ENCODE measurements around the gene KDM2B. TPM values are rescaled to one million over a fixed set of nuclear protein-coding genes. Genes with fewer than 3 reads are reported as not detected.
A peak's percentile ranks its signal among the peaks of the same experiment; 100 is the strongest.

Gene KDM2B
- total RNA-seq, 1 donor from 2014 or later: 61.1 TPM

DNA sequence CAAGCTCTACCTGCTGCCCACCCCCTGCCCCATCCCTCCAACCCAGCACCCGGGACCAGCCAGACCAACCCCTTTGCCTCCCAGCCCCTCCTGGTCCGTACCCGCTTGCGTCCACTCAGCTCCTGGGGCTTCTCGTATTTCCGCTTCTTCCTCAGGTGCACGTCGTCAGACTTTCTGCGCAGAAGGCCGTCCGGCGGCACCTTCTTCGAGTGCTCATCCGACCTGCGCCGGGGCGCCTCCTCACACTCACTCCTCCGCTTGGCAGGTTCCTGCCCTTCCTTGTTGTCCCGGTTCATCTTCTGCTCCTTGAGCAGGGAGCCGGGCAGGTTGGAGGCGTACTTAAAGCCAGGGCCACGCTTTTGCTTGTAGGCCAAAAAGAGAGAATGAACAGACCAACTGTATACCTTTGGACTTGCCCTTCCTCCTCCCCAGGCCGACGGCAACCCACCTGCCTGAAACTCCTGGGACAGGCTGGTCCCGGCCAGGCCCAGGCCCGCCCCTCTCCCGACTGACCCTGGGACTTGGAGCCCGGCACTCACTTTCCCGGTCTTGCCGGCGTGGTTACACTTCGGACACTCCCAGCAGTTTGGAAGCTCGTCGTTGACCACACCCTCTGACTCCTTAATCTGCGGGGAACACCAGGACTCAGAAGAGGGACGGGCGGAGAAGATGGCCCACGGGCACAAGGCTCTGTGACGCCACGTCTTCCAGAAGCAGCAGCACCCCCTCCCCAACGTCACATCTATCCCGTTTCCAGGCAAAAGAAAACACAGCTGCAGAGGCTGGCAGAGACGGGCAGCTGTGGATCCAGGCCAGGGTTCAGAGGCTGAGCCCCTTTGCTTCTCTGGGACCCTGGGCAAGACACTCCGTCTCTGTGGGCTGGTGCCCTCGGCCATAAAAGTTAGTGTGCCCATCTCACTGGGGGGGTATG is 136.6 kb downstream of the KDM2B start:
- DNase-seq (ENCODE audit: low spot score in 2 of 2, unreplicated experiment in 2 of 2): no peak
- no peak overlapping the region for H3K27ac Mint-ChIP-seq
- TF ChIP-seq, protein P1, sequence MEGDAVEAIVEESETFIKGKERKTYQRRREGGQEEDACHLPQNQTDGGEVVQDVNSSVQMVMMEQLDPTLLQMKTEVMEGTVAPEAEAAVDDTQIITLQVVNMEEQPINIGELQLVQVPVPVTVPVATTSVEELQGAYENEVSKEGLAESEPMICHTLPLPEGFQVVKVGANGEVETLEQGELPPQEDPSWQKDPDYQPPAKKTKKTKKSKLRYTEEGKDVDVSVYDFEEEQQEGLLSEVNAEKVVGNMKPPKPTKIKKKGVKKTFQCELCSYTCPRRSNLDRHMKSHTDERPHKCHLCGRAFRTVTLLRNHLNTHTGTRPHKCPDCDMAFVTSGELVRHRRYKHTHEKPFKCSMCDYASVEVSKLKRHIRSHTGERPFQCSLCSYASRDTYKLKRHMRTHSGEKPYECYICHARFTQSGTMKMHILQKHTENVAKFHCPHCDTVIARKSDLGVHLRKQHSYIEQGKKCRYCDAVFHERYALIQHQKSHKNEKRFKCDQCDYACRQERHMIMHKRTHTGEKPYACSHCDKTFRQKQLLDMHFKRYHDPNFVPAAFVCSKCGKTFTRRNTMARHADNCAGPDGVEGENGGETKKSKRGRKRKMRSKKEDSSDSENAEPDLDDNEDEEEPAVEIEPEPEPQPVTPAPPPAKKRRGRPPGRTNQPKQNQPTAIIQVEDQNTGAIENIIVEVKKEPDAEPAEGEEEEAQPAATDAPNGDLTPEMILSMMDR (IDR thresholded peaks at IDR 0.05; ENCODE audit: unreplicated experiment): no peak
- no peaks in the 10 kb centered on the region for H3K9me3 Mint-ChIP-seq
- H3K27me3 Mint-ChIP-seq (ENCODE audit: low read depth): no peaks in the 10 kb centered on the region
- no peak overlapping the region for H3K4me3 Mint-ChIP-seq
- peaks cover 2% of the 10 kb centered on the region for H3K4me1 Mint-ChIP-seq
- H3K36me3 Mint-ChIP-seq: peaks cover 19% of the 10 kb centered on the region

DNA sequence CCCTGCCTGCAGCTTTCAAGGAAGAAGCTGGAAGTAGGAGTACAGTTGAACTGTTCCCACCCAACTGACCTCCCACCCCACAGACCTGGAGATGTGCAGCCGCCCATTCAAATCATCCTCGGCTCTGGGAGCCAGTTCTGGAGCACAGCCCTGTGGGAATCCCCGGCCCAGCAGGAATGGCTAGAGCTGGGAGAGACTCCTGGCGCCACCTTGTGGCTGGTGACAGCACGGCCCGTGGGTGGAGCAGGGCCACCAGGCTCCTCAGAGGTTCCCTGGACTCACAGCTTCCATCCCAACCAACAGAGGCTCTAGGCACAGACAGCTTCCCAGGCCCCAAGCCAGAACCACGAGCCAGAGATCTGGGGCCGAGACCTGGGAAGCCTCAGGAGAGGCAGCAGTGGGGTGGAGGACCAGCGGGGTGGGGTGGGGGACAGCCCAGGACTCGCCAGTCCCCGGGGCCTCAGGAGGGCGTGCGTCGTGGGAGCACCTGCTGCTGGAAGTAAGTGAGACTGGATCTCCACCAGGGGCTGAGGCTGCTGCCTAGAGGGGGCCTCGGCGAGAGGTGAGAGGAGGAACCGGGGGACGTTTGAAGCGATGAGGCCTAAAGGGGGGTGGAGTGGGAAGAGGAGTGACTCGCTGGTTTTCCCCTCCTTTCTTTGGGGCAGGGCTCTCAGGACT is 137.5 kb downstream of the KDM2B start:
- Mint-ChIP-seq H3K27ac (peak overlapping the region; percentile 80), H3K4me1 (peaks cover 2% of the 10 kb centered on the region), H3K4me3 (no peak overlapping the region), H3K36me3 (peaks cover 22% of the 10 kb centered on the region), H3K27me3 (ENCODE audit: low read depth) (no peaks in the 10 kb centered on the region), H3K9me3 (no peaks in the 10 kb centered on the region)
- peak; percentile 73 to 90 for DNase-seq (ENCODE audit: low spot score in 2 of 2, unreplicated experiment in 2 of 2)
- TF ChIP-seq, protein P1 (IDR thresholded peaks at IDR 0.05; ENCODE audit: unreplicated experiment): peak; percentile 80

DNA sequence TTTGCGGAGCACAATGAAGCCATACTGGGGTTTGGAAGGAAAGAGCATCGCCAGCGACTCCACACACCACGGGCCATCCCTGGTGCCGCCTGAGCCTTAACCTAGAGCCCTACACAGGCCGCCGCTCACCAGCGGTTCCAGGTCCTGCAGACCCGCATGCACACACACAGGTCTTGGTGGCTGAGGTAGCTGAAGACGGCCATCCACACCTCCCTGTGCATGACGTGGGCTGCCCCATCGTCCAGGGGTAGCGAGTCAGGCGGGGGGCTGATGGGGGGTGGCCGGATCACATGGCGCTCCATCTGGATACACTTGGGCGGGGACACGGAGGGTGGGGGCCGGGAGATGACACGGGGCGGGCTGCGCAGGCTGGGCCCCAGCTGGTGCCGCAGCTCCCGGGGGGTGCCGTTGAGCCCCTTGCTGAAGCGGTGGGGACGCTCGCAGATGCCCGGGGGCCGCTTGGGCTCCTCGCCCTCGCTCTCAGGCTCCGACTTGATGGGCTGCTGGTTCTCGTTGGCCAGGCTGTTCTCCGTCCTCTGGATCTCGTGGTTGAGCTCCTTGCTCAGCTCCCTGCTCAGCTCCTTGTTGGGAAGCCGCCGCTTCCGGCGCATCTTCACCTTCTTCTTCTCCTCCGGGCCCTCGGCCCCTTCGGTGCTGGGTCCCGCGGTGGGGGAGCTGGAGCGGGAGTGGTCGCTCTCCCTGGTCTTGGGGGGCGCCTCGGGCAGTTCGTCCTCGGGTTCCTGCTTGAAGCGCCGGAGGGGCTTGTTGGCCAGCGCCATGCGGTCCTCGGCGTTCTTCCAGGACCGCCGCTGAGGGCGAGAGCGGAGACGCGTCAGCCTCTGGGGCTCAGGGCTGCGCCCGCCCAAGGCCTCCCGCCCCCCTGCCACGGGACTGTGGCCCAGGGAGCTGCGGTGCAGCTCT is 138.5 kb downstream of the KDM2B start:
- Mint-ChIP-seq H3K4me3 (no peak overlapping the region), H3K36me3 (peaks cover 32% of the 10 kb centered on the region), H3K4me1 (peaks cover 2% of the 10 kb centered on the region), H3K27me3 (ENCODE audit: low read depth) (no peaks in the 10 kb centered on the region), H3K9me3 (peaks cover 4% of the 10 kb centered on the region), H3K27ac (no peak overlapping the region)
- no peak for DNase-seq (ENCODE audit: low spot score in 2 of 2, unreplicated experiment in 2 of 2)
- TF ChIP-seq, protein P1 (IDR thresholded peaks at IDR 0.05; ENCODE audit: unreplicated experiment): no peak

DNA sequence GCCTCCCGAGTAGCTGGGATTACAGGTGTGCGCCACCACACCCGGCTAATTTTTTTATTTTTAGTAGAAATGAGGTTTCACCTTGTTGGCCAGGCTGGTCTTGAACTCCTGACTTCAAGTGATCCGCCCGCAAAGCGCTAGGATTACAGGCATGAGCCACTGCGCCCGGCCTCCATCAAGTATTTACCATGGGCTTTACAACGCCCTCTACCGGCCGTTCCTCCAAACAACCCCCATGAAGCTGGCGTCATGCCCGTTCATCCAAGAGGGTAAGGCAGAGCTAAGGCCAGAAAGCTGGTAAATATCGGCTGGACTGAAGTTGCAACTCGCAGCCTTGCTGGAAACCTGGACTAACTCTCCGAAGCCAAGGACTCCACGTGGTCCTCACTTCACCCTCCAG is 139.3 kb downstream of the KDM2B start:
- Mint-ChIP-seq H3K27me3 (ENCODE audit: low read depth) (no peaks in the 10 kb centered on the region), H3K27ac (no peak overlapping the region)

DNA sequence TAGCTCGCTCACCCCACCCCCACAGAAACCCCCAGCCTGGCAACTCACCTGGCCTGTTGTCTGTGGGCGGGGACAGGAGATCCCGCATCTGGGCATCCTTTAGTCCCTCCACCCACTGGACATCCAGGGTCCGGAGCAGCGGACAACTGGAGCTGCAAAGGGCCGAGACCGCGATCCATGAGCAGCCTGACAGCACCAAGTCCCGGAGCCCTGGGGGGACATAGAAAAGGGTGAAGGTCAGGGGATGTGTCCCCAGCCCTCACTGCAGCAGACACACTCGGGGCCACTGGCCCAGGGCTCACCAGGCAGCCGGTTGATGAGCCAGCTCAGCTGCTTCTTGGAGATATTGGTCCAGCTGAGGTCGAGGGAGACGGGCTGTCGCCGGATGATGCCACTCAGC is 140.1 kb downstream of the KDM2B start:
- Mint-ChIP-seq H3K36me3 (peaks cover 44% of the 10 kb centered on the region), H3K4me1 (peaks cover 2% of the 10 kb centered on the region), H3K9me3 (peaks cover 15% of the 10 kb centered on the region), H3K27ac (no peak overlapping the region), H3K27me3 (ENCODE audit: low read depth) (no peaks in the 10 kb centered on the region), H3K4me3 (no peak overlapping the region)
- no peak for DNase-seq (ENCODE audit: low spot score in 2 of 2, unreplicated experiment in 2 of 2)
- TF ChIP-seq, protein P1 (IDR thresholded peaks at IDR 0.05; ENCODE audit: unreplicated experiment): no peak

More for the DNA sequence above, 139.3 kb downstream of the KDM2B start:
- Mint-ChIP-seq H3K4me3 (no peak overlapping the region), H3K4me1 (peaks cover 2% of the 10 kb centered on the region), H3K9me3 (peaks cover 11% of the 10 kb centered on the region), H3K36me3 (peaks cover 37% of the 10 kb centered on the region)
- DNase-seq (ENCODE audit: low spot score in 2 of 2, unreplicated experiment in 2 of 2): no peak
- TF ChIP-seq, protein P1 (IDR thresholded peaks at IDR 0.05; ENCODE audit: unreplicated experiment): no peak
